Measurements from ENCODE around the gene ASXL2. TPM values are rescaled to one million over a fixed set of nuclear protein-coding genes. Genes with fewer than 3 reads are reported as not detected.

Gene ASXL2
- total and polyA plus RNA-seq, 2 of the 13 experiments (the other 11 are each of a cell fraction or from before 2014, with no cell fraction given): 12.1 to 19.2 TPM

DNA sequence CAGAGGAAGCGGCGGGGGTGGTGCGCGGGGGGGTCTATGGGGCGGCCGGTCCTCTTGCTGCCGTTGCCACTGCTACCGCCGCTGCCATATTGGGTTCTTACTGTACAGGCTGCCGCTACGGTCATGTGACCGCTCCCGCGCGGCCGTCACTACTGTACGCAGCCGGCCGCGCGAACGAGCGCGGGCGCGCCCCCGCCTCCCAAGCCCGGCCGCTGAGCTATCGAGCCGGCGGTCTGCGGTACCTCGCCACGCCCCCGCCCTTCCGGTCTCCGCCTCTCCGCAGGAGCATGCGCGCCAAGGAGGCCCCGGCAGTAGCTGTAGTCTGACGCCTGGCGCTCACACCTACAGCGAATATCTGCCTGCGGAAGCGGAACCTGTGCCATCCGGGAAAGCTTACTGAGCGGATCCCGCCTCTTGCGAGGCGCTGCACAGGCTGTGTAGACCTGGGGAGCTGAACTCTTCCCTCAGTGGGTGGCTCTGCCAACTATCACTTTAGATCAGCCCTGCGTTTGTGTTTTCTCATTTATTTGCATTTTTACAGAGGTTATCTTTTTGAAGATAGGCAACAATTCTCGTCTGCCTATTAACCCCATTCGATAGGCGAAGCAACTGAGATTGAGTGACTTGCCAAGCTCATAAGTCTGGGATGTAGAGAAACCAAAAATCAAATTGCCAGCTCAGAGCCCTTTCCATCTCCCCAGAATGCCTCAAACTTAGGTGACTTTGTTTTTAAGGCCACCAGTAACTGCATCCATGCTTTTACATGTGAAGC lies at the start of gene ASXL2 (continued):
- TF ChIP-seq ATF7-NPFF (CRISPR knock-in tag; IDR thresholded peaks at IDR 0.05; ENCODE audit: low read depth) (peak; percentile 88), ATAD3A (CRISPR knock-in tag; IDR thresholded peaks at IDR 0.05) (peak; percentile 55; the same call in 1 of the 2 replicates), GPN1 (CRISPR knock-in tag; IDR thresholded peaks at IDR 0.05; ENCODE audit: borderline replicate concordance) (no peak), STAT5B (CRISPR knock-in tag; IDR thresholded peaks at IDR 0.05) (no peak), YEATS2 (CRISPR knock-in tag; IDR thresholded peaks at IDR 0.05; ENCODE audit: borderline replicate concordance) (peak; percentile 87; the same call in 1 of the 2 replicates), ZSCAN9 (CRISPR knock-in tag; IDR thresholded peaks at IDR 0.05; ENCODE audit: borderline replicate concordance) (peak; percentile 26), ZNF749 (CRISPR knock-in tag; IDR thresholded peaks at IDR 0.05; ENCODE audit: borderline replicate concordance) (peak; percentile 65; the same call in 1 of the 2 replicates), ZBTB21 (CRISPR knock-in tag; IDR thresholded peaks at IDR 0.05) (peak; percentile 33; the same call in 1 of the 2 replicates), AHR (CRISPR knock-in tag; IDR thresholded peaks at IDR 0.05) (peak; percentile 81), KAT8 (CRISPR knock-in tag; IDR thresholded peaks at IDR 0.05) (peak; percentile 89), NR2F2 (IDR thresholded peaks at IDR 0.05; ENCODE audit: borderline replicate concordance, low read depth) (peak; percentile 26; the same call in 1 of the 2 replicates), KLF16 (CRISPR knock-in tag; IDR thresholded peaks at IDR 0.05) (peak in 1 of 2 experiments; percentile 66; a peak in 2 of 4 replicates), PRMT3 (CRISPR knock-in tag; IDR thresholded peaks at IDR 0.05; ENCODE audit: borderline replicate concordance, low read depth) (no peak), ZNF746 (CRISPR knock-in tag; IDR thresholded peaks at IDR 0.05) (no peak), MYC (CRISPR knock-in tag; IDR thresholded peaks at IDR 0.05; ENCODE audit: borderline replicate concordance) (peak; percentile 70; the same call in 1 of the 2 replicates), PCBP2 (optimal IDR thresholded peaks at IDR 0.05; ENCODE audit: low read depth, low read length, poor library complexity, severe bottlenecking) (no peak), REXO4 (CRISPR knock-in tag; IDR thresholded peaks at IDR 0.05; ENCODE audit: borderline replicate concordance) (no peak)
- TF ChIP-seq, protein P1, sequence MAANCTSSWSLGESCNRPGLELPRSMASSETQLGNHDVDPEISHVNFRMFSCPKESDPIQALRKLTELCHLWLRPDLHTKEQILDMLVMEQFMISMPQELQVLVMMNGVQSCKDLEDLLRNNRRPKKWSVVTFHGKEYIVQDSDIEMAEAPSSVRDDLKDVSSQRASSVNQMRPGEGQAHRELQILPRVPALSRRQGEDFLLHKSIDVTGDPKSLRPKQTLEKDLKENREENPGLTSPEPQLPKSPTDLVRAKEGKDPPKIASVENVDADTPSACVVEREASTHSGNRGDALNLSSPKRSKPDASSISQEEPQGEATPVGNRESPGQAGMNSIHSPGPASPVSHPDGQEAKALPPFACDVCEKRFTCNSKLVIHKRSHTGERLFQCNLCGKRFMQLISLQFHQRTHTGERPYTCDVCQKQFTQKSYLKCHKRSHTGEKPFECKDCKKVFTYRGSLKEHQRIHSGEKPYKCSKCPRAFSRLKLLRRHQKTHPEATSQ (CRISPR knock-in tag; IDR thresholded peaks at IDR 0.05; ENCODE audit: borderline replicate concordance): peak; percentile 72; the same call in 1 of the 2 replicates
- TF ChIP-seq, protein P2, sequence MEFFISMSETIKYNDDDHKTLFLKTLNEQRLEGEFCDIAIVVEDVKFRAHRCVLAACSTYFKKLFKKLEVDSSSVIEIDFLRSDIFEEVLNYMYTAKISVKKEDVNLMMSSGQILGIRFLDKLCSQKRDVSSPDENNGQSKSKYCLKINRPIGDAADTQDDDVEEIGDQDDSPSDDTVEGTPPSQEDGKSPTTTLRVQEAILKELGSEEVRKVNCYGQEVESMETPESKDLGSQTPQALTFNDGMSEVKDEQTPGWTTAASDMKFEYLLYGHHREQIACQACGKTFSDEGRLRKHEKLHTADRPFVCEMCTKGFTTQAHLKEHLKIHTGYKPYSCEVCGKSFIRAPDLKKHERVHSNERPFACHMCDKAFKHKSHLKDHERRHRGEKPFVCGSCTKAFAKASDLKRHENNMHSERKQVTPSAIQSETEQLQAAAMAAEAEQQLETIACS (CRISPR knock-in tag; IDR thresholded peaks at IDR 0.05): peak; percentile 99
- TF ChIP-seq, protein P3, sequence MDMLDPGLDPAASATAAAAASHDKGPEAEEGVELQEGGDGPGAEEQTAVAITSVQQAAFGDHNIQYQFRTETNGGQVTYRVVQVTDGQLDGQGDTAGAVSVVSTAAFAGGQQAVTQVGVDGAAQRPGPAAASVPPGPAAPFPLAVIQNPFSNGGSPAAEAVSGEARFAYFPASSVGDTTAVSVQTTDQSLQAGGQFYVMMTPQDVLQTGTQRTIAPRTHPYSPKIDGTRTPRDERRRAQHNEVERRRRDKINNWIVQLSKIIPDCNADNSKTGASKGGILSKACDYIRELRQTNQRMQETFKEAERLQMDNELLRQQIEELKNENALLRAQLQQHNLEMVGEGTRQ (IDR thresholded peaks at IDR 0.05; ENCODE audit: low read depth, low read length): peak; percentile 91
- TF ChIP-seq, protein P3 (CRISPR knock-in tag; IDR thresholded peaks at IDR 0.05; ENCODE audit: borderline replicate concordance): peak; percentile 79; the same call in 1 of the 2 replicates
- TF ChIP-seq, protein P4, sequence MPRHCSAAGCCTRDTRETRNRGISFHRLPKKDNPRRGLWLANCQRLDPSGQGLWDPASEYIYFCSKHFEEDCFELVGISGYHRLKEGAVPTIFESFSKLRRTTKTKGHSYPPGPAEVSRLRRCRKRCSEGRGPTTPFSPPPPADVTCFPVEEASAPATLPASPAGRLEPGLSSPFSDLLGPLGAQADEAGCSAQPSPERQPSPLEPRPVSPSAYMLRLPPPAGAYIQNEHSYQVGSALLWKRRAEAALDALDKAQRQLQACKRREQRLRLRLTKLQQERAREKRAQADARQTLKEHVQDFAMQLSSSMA (CRISPR knock-in tag; IDR thresholded peaks at IDR 0.05): no peak
